Spinal cord (tissue), 10 donors: ENCODE data around the gene SMIM41. TPM values are rescaled to one million over a fixed set of nuclear protein-coding genes. Genes with fewer than 3 reads are reported as not detected.
"Not testable (repeated sequence)": the region's sequence is repeated elsewhere in the genome, so short reads cannot be mapped to it uniquely, and the experiment has no call there.

Experiments used
- DNase-seq, 6 donors: peaks; one replicate each; pipeline versions ENCODE4 v3.0.0 to v3.0.0-alpha.2; 2013 to 2015; ENCODE audit warnings: low spot score in 6 of 6, low read depth in 4 of 6
- H3K27ac ChIP-seq: one replicate; pipeline ENCODE4 v1.5.1; 2013; ENCODE audit warnings: low read depth, low read length, control low read depth
- H3K27me3 ChIP-seq: one replicate; pipeline ENCODE4 v1.6.1; 2013; ENCODE audit warnings: low read length; ENCODE audit not compliant: control insufficient read depth, insufficient read depth
- H3K36me3 ChIP-seq: one replicate; pipeline ENCODE4 v1.6.1; 2013; ENCODE audit warnings: low read length; ENCODE audit not compliant: control insufficient read depth, insufficient read depth
- H3K4me1 ChIP-seq: one replicate; pipeline ENCODE4 v1.6.1; 2013; ENCODE audit warnings: low read length; ENCODE audit not compliant: control insufficient read depth, insufficient read depth
- H3K4me3 ChIP-seq: one replicate; pipeline ENCODE4 v1.5.1; 2013; ENCODE audit warnings: low read depth, low read length, control low read depth
- H3K9me3 ChIP-seq: one replicate; pipeline ENCODE4 v1.6.1; 2013; ENCODE audit warnings: low read length; ENCODE audit not compliant: control insufficient read depth, insufficient read depth
- WGBS: methylation state at CpG from one replicate; pipeline ENCODE4 v1.1.5; 2013; ENCODE audit warnings: missing lambda C conversion rate; ENCODE audit not compliant: insufficient coverage; 5-methylcytosine and 5-hydroxymethylcytosine counted together
- polyA plus RNA-seq, 2 donors: library from polyadenylated mRNA; unstranded; fragments of 120-200 nt; gene quantifications; one replicate each; pipeline ENCODE4 v1.2.1, GENCODE V29; 2013; ENCODE audit not compliant: insufficient read length in 2 of 2
- total RNA-seq, 2 donors: library from RNA; depleted of rRNA in 1 of 2; stranded (reverse); fragments of 120-200 nt in 1 of 2; fragments of >200 nt in 1 of 2; gene quantifications; one replicate each; pipeline versions ENCODE4 v1.2.3 to v1.2.4, GENCODE V29; 2013 to 2014
- donor health status: healthy.

SMIM41 gene
- total and polyA plus RNA-seq, 4 donors, result 0.23 to 0.79 (median 0.46) TPM

DNA sequence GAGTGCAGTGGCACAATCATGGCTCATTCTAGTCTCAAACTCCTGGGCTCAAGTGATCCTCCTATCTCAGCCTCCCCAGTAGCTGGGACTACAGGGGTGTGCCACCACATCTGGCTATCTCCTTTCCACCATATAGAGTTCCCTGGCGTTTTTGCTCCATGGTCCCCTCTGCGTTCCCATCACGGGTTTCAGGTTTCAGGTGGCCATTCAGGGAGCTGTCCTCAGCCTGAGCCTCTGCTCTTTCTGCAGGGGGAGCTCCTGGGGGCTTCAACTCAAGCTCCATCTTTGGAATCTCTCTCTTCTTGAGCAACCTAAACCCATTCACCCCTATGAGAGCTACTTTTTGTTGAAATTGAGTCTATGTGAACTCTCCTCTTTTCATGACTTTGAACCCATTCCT is 11.6 kb downstream of the SMIM41 start:
- Histone ChIP-seq H3K9me3 (no peaks in the 10 kb centered on the region), H3K4me1 (no peaks in the 10 kb centered on the region), H3K27me3 (peaks cover 3% of the 10 kb centered on the region), H3K27ac (no peak overlapping the region), H3K36me3 (no peaks in the 10 kb centered on the region), H3K4me3 (no peak overlapping the region)
- DNase-seq, result no peak
- 14% methylated on average over 3 of the region's 3 CpGs for WGBS

DNA sequence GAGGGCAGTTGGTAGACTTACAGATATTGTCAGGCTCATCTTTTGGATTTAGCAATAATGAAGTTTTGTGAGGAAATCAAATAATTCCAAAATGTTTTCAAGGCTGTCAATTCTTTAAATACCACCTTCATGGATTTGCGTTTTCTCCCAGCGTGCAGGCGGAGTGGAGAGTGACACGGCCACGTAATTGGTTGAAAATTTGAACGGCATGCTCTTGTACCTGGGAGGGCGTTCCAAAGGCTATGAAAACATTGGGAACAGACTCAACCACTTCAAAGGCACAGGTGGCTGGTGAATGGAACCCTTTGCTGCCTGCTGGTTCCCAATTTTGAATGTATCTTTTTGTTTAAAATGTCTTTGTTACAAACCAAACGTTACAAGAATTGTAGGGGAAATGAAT is 12.4 kb downstream of the SMIM41 start:
- no peaks in the 10 kb centered on the region for H3K36me3 ChIP-seq
- no peaks in the 10 kb centered on the region for H3K9me3 ChIP-seq
- no peak overlapping the region for H3K4me3 ChIP-seq
- H3K27me3 ChIP-seq, result peaks cover 3% of the 10 kb centered on the region
- no peak overlapping the region for H3K27ac ChIP-seq
- WGBS, result 67% methylated on average over 5 of the region's 8 CpGs
- no peaks in the 10 kb centered on the region for H3K4me1 ChIP-seq
- no peak for DNase-seq

DNA sequence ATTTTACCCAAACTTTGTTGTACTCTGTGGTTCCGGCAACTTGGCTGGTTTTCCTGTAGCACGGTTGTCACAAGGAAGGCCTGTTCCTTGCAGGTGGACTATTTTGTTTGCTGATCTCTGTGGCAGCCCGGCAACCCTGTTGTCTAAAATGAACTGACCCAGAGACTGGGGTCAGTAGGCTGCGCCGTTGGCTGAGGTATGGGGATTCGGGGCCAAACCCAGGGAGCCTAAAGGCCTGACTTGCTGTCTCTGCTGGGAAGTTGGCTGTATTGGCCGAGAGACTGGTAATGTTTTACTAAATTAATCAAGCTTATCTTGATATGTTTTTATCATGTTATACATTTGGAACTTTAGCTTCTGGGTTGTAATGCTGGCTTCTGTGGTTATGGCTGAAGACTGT is 13.8 kb downstream of the SMIM41 start:
- no peaks in the 10 kb centered on the region for H3K36me3 ChIP-seq
- H3K27ac ChIP-seq, result no peak overlapping the region
- no peak overlapping the region for H3K4me3 ChIP-seq
- DNase-seq, result no peak
- H3K27me3 ChIP-seq, result peaks cover 8% of the 10 kb centered on the region
- H3K9me3 ChIP-seq, result no peaks in the 10 kb centered on the region
- no peaks in the 10 kb centered on the region for H3K4me1 ChIP-seq
- 62% methylated on average over 5 of the region's 7 CpGs for WGBS

DNA sequence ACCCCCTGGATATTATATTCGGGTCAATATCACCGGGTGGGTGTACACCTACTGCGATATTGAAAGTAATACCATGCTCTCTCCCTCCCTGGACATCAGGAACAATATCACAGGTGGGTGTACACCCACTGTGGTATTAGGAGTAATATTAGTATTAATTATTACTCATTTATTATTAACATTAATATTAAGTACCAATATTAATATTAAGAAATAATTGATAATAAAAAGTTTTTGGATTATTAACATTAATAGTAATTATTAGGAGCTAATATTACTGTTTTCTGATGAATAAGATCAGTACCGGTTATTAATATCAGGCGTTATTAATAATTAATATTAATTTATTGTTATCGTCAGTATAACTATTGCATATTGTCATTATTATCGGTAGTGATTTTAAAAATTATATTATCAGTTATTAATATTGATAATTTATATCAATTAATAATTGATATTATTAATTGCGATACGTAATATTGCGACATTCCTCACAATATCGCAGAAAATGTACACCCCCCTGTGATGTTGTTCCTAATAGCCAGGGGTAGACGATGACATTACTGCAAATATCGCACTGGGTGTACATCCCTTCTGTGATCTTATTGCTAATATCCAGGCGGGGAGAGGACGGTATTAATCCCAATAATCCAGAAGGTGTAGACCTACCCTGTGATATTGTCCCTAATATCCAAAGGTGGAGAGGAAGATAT is 17.0 kb downstream of the SMIM41 start:
- Histone ChIP-seq H3K27me3 (peaks cover 5% of the 10 kb centered on the region), H3K36me3 (no peaks in the 10 kb centered on the region), H3K4me1 (no peaks in the 10 kb centered on the region), H3K9me3 (no peaks in the 10 kb centered on the region), H3K4me3 (no peak overlapping the region), H3K27ac (no peak overlapping the region)
- DNase-seq, result no peak
- no CpG with 5 or more reads among the region's 15 CpGs for WGBS

DNA sequence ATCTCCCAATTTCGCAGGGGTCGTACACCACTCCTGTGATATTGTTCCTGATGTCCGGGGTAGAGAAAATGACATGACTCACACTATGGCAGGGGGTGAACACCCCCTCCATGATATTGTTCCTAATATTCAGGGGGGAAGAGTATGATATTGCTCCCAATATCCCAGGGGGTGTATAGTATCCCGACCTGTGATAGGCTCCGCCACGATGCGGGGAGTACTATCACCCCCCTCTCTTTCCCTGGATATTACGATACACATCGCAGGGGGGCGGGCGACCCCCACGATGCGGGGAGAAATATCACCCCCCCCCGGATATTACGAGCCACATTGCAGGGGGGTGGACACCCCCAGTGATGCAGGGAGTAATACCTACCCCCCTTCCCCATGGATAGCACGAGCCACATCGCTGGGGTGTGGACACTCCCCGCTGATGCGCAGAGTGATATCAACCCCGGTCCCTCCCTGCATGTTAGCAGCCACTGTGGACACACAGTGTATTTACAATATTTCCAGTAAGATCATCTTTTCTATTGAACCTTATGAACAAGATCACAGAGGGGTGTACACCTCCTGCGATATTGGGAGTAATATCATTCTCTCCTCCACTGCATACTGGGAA is 17.7 kb downstream of the SMIM41 start:
- WGBS, result 76% methylated on average over 5 of the region's 21 CpGs
- H3K4me1 ChIP-seq, result no peaks in the 10 kb centered on the region
- peaks cover 5% of the 10 kb centered on the region for H3K27me3 ChIP-seq
- DNase-seq, result no peak
- no peak overlapping the region for H3K27ac ChIP-seq
- no peaks in the 10 kb centered on the region for H3K9me3 ChIP-seq
- no peak overlapping the region for H3K4me3 ChIP-seq
- H3K36me3 ChIP-seq, result no peaks in the 10 kb centered on the region

DNA sequence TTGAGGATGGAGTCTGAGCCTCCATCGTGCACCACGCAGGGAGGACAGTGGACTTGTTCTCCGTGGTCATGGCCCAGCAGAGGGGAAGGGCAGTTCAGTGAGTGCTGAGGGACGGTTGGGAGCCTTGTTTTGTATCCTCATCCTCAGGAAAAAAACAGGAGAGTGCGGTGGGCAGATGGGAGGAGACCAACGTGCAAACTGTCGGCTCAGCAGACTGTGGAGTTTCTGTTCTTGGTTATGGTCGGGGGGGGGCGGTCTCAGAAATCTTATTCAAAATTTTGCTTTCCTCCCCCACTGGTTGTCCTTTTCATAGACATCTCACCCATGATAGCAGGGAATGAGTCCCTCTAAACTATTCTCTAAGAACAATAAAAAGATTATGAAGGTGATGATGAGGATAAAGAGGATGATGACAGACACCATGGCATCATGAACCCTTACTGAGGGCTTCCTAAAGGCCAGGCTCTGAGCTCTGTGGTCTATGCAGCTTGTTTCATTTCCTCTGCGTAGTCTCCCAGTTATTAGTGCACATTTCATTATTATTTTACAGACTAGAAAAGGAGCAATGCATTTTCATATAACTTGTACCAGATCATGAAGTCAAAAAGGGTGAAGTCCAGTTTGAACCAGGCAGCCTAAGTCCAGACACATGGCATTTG is 25.1 kb downstream of the SMIM41 start:
- WGBS, result 78% methylated on average over 4 of the region's 10 CpGs
- not testable (repeated sequence) for H3K9me3 ChIP-seq, H3K27ac ChIP-seq, H3K36me3 ChIP-seq, H3K27me3 ChIP-seq, H3K4me1 ChIP-seq, H3K4me3 ChIP-seq, DNase-seq

DNA sequence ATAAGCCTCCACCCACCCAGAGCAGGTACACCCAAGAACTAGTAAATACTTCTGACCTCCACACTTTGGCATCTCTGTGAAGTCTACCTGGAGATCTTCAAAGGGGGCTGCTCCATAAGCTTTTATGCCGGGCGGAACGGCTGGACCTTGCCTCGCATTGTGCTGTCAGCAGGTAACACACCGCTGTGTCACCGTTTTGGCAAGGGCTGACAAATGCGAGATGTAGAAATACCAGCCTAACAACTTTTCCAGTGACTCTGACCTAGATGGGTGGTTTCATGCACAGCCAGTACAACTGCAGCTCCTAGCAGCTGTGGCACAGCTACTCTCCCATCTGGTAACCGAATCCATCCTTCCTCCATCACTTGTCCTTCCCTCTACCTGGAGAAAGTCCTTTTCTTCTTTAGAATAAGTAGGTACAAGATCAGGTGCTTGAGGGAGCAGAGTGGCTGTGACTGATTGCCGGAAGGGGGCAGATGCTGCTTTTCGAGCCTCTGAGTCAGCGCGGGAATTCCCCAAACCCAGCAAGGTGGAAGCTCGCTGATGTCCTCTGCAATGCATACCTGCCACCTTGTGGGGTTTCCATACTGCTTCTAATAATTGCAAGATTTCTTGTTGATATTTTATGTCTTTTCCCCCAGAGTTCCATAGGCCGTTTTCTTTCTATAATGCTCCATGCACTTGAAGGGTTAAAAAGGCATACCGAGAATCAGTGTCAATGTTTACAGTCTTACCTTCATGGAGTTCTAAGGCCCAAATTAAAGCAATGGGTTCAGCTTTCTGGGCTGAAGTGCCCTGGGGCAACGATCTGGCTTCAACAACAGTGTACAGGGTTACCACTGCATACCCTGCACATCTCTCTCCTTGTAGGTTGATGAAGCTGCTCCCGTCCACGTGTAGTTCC is 37.0 kb downstream of the SMIM41 start:
- H3K27me3 ChIP-seq, DNase-seq: not testable (repeated sequence)

DNA sequence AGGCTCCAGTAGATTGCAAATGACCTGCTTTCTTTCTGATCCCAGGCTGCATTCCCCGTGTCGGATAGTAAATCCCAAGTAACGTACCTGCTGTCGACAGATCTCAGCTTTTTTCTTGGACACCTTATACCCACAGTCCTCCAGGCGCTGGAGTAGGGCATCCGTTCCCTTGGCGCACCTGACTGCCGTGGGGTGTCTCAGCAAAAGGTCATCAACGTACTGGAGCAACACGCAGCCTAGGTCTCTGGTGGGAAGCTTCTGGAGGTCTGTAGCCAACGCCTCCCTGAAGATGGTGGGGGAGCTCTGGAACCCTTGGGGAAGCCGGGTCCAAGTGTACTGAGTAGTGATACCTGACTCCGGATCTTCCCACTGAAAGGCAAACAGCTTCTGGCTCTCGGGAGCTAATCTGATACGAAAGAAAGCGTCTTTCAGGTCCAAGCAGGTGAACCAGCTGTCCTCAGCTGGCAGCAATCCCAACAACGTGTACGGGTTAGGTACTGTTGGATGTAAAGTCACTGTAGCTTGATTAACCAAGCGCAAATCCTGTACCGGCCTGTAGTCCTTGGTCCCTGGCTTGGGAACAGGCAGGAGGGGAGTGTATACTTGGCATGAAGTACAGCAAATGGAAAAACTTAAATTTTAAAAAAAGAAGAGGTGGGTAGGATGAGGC is 38.4 kb downstream of the SMIM41 start:
- H3K4me1 ChIP-seq, H3K27me3 ChIP-seq, H3K36me3 ChIP-seq, H3K27ac ChIP-seq, H3K4me3 ChIP-seq, DNase-seq, H3K9me3 ChIP-seq: not testable (repeated sequence)
- WGBS, result 84% methylated on average over 20 of the region's 20 CpGs

More for the DNA sequence above, 37.0 kb downstream of the SMIM41 start:
- 60% methylated on average over 16 of the region's 18 CpGs for WGBS
- H3K36me3 ChIP-seq, H3K27ac ChIP-seq, H3K9me3 ChIP-seq, H3K4me3 ChIP-seq, H3K4me1 ChIP-seq: not testable (repeated sequence)
